ENCODE measurements around the gene H1-8.

H1-8 gene

DNA sequence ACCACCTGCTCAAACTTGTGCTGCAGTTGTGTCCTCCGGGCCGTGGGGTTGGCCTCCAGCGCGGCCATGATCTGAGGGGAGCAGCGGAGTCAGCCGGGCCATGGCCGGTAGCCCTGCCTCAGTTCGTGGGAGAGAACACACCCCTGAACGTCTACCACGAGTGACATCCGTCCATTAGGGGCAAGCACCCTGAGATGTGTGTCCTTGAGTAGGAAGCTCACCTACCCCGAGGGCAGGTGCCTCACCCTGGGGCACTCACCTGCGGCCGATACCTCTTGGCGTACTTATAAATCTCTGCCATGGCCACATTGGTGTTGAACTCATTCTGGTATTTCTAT is 13.4 kb downstream of the H1-8 start:
- DNase-seq (ENCODE audit: low read depth), result no peak

DNA sequence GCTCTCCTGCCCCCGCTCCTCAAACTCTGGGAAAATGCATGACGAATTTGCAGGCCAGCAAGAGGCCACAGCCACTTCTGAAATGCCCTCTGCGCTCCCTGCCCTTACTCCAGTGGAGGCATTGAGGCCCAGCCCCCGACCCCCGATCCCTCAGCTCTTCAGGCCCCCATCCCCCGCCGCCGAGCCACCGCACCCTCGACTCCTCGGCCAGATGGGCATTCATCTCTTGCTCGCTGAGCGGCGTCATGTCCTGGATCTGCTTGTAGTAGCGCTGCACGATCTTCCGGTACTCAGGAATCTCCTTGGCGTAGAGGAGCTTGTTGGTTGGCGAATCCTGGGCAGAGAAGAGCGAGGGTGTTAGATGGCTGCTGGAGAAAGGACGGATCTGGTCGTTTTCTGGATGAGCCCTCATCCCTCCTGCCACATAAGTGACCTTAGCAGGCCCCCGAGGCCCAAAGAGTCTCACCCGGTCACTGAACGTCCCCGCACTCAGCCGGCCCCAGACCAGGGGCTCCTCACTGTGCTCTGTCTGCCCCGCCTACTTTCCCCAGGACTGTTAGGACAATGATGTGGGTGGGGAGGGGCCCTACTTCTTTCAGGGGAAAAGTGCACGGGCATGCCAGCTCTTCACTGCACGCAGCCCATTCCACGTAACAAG is 14.0 kb downstream of the H1-8 start:
- no peak for DNase-seq (ENCODE audit: low read depth)

DNA sequence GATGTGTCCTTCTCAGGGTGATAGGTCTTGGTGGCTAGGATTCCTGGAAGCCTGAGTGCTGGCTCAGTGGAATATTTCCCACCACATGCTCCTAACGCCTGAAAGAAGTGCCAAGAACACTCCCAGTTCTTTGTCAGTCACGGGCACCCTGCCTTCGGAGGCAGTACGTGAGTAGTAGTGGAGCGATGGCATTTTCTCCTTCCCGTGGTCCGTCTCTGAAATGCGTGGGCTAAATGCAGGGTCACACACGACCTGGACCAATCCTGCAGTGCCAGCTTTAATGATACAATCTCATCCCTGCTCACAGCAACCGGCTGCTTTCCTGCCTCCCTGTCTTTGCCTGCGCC is 14.5 kb downstream of the H1-8 start:
- DNase-seq (ENCODE audit: low read depth), result no peak

DNA sequence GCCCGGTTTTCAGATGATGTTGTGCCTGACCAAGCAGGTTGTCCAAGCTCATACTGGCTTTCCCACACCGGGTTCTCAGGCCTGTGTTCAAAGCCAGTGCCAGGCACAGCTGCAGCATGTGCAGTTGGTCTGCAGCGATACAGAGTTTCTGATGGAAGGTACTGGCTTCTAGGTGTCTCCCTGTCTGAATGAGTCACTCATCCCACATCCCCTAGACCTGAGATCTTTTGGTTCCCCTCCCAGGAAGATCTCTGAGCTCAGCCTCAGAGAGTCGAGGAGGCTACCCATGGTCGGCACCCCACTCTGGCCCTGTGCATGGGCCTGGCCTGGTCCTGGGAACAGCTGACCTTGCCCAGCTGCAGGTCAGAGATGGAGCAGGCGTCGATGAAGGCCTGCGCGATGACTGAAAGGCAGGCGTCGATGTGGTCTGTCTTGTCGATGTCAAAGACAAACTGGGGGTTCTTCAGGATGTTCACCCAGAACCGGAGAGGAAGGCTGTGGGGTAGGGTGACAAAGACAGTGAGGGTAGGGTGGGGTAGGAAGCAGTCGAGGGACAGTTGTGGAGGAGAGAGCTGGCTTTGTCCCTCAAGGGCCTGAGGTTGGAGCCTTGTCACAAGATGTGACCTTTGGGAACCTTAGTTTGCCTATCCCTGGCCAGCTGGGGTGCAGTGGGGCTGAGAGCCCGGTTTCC is 15.3 kb downstream of the H1-8 start:
- no peak for DNase-seq (ENCODE audit: low read depth)

DNA sequence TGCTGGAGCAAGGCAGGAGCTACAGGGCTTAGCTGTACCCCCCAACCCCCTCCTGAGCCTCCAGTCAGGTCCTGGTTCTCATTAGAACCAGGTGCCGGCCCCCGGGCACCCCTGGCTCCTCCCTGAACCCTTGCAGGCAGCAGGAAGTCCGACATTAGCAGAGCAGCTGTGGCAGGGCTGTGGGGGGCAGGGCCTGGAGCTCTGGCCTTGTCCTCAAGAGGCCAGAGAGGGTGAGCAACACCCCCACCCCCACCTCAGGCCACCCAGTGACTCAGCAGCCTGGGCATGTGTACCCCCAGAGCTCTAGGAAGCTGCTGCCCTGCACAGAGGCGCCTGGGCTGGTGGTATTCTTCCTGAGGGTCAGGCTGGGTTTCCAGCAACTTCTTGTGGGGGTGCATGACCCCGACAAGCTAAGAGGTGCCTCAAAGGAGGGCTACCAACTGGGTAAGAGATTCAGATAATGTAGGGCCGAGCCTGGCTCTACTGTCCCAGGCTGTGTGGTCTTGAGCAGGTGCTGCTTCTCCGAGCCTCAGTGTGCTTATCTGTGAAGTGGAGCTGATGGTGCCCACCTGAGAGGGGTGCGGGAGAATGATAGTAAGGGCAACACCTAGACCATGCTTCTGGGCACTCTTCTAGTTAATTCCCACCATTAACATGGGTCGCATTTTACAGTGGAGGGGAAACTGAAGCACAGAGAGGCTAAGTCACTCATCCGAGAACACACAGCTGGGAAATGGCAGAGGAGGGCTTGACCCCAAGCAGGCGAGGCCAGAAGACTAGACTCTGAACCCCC is 16.0 kb downstream of the H1-8 start:
- no peak for DNase-seq (ENCODE audit: low read depth)

DNA sequence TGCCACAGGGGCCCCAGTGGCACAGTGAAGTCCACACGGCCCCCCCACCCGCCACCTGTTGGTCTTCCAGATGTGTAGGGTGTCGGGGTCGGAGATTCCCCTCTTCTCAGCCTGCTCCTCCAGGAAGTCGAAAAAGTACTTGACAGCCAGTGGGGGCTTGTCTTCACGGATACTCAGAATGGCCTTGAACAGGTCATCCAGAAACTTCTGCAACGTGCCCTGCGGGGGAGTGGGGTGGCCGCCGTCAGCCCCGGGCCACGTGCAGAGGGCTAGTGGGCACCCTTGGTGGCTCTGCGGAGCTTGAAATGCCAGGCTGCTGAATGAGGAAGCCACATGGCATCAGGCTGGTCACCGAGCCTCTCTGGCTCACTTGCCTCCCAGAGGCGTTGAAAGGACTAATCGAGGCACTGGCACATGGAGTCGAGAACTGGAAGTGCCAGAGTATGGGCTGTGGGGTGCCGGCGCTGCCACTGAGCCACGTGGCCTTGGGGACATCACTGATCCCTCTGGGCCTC is 16.6 kb downstream of the H1-8 start:
- DNase-seq (ENCODE audit: low read depth), result no peak

DNA sequence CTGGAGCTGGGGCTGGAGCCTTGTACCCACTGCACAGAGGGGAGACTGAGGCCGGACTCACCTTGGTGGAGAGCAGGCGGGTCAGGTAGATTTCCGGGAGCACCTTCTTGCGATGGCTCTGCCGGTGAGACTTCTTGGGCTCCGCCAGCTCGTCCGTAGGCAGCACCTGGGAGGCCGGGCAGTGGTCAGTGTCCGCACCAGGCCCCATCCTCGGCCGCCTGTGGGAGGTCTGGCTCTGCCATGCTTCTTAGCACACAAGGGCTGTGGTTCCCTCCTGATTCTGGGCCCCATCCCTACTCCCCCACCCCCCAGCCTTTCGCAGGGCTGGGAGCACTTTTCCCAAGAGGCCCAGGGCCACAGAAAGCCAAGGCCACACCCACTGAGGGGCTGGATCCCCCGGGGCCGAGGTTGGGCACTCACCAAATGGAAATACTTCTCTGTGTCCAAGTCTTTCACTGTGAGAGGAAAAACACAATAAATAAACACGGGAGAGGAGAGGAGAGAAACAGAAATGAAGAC is 17.4 kb downstream of the H1-8 start:
- DNase-seq (ENCODE audit: low read depth), result no peak

DNA sequence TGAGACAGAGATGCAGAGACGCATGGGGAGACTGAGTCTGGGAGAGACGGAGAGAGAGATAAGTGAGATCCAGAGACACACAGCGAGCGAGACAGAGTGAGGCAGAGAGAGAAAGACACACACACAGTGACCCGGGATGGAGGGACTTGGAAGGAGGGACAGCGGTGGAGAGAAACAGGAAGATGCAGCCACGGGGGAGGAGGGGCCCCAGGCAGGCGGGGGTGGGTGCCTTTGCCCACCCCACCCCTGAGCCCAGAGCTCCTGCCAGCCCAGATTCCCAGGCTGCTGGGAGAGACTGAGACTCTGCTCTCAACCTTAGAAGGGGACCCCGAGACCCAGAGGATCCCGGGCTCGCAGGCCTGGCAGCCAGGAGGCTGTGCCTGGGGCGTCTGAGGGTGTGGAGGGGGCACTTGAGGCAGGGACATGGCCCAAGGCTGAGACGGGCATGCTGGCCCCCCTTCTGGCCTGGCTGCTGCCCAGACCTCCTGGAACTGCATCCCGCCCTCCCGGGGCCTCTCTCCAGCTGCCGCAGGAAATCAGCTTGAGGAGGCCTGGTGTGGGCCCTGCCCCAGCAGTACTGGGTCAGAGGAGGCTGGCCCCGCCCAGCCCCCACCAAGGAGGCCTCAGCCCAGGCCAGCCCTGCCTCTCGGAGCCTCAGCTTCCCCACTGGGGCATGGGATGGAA is 18.1 kb downstream of the H1-8 start:
- no peak for DNase-seq (ENCODE audit: low read depth)

DNA sequence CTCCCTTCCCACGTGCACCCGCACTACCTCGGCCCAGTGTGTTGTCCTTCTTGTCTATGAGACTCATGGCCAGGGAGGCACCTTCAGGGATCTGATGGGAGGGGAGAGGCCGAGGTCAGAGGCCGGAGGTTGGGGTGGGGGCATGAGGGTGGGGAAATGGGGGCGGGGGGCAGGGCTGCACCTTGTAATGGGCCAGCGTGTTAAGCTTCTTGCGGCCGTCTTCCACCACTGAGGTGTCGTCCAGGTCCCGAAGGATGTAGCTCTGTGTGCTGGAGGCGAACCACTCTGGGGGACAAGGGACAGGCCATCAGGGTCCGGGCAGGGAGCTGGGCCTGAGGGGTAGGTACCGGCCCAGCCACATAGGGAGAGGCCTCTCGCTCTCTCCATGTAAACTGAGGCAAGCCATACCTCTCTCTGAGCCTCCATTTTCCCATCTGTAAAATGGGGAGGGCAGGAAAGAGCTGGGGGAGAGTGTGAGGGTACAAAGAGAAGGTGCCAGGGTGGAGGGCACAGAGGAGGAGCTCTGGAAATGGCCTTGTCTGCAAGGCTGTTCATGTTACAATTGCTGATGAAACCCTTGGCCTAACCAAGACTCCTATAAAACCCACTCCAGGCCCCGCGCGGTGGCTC is 18.8 kb downstream of the H1-8 start:
- DNase-seq (ENCODE audit: low read depth), result no peak

DNA sequence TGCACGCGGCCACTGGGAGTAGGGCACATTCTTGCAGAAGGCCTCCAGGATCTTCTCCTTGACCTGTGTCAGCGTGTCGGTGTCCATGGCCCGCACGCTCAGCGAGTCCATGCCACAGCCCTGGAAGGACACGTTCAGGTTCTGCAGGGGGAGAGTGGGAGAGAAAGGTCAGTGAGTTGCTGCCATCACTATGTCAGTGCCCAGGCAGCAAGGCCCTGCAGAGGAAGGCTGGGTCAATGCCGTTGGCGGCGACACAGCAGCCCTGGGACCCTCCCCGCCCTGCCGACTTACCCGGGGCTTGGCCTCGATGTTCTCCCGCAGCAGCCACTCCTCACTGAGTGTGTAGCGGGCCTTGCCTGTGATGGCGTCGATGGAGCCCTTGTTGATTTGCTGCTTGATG is 19.8 kb downstream of the H1-8 start:
- no peak for DNase-seq (ENCODE audit: low read depth)

DNA sequence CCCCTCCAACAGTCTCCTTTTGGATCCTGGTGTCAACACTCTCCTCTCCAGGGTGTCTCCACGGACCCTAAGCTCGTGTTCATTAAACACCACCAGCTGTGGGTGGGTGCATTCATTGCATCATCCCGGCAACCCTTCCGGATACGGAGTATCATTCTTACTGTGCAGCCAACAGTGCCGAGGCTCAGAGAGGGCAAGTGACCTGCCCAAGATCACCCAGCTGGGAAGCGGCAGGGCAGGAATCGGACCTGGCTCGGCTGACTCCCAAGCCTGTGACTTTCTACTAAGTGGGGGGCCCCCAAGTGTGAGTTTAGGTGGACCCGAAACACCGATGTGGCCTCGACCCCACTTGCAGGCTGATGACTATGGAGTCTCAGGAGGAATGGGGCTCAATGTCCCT is 20.4 kb downstream of the H1-8 start:
- DNase-seq (ENCODE audit: low read depth), result no peak

DNA sequence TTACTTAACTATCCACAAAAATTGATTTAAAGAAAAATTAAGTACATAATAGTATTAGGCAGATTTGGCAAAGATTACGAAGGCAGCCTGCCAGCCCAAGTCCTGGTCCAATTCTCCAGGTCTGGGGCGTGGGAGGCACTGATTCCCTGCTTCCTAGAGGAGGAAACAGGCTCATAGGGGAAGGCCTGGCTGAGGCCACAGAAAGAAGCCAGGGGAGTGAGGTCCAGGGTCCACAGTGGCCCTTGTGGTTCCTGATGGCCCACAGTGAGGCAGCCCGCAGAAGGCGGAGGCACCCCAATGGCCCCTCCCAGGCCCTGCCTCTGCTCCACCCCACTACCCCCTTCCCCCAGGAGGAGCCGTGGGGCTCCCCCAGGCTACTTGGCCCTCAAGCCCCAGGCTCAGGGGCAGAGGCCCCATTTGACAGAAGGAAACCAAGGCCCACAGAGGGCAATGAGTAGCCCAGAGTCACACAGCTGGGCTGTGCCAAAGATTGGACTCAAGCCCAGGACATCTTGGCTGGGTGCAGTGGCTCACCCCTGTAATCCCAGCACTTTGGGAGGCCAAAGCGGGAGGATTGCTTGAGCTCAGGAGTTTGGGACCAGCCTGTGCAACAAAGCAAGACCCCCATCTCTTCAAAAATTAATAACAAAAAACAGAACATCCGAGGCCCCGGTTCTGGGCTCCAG is 21.0 kb downstream of the H1-8 start:
- DNase-seq (ENCODE audit: low read depth), result no peak

DNA sequence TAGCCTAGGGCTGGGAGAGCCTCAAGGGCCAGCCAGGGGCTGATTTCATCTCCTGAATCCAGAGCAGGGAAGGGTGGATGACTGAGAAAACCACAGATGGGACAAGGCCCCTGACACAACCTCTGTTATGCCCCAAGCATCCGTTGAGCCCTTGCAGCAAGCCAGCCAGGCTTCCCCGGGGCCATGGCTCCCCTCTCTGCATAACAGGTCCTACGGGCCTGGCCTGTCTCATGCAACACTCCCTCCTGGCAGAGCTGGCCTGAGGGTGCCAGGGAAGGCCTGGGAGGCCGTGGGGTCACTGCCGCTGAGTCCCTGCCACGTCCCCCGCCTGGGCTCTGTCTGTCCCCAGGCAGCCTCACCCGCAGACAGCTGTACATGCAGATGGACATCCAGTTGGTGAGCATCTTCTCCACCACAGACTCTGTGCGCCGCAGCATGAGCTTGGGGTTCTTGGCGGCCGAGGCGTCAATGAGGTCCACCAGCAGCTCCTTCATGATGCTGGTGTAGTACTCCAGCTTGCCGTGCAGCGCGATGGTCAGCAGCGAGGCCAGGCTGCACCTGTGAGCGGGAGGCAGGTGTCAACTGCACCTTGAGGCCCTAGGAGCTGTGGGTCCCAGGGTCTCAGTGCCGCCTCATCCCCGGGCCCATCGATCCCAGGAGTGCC is 22.1 kb downstream of the H1-8 start:
- no peak for DNase-seq (ENCODE audit: low read depth)

DNA sequence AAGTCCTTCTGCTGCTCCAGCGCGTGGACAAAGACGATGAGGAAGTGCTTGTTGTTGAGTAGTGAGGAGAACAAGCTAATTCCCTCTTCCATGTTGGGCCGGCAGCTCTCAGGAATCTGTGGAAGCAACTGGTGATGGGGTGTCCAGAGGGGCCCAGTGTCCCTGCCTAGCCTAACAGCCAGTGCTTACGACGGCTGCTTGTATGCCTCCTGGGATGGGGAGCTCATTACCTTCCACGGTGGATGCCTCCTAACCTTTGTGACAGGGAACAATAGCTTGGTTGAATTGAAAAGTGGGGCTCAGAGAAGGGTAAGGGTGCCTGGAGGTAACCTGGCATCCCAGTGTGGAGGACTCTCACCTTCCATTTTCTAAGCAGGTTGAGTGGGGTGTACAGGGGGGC is 22.9 kb downstream of the H1-8 start:
- DNase-seq (ENCODE audit: low read depth), result no peak

DNA sequence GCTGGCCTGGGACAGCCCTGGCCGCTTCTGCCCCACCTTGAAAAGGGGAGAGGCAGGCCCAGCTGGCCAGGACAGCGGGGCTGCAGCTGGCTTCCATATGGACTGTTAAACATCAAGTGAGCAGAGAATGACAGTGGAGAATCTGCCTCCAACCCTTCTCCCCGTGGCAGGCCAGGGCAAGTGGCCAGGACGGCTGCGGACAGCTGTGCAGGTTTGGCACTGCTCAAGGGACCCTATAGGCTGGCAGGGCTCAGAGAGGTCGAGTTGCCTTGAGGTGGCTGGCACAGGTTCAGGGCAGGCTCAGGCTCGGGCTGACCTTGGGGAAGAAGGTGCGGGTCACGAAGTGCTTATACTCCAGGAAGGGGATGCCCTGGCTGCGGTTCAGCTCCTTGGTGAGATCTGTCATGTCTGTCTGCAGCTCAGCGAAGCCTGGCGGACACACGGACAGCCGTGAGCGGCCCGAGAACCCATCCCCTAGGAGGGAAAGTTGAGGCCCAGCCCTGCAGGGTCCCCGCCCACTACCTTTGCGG is 24.3 kb downstream of the H1-8 start:
- DNase-seq (ENCODE audit: low read depth), result no peak

DNA sequence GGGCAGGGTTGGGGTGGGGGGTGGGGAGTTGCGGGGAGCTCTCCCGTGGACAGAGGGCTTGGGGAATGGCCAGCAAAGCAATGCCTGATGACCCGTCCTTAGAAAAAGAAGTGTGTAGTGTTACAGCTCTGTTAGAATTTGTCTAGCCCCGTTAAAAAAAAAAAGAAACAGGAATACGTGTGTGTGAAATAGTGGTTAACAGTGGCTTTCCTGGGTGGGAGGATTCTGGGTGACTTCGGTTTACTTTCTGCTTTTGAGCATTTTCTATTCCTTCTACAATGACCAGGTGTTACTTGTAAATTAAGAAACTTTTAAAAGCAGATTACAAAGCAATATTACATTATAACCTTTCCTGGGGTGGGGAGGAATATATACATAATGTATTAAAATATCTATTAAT is 25.0 kb downstream of the H1-8 start:
- no peak for DNase-seq (ENCODE audit: low read depth)

DNA sequence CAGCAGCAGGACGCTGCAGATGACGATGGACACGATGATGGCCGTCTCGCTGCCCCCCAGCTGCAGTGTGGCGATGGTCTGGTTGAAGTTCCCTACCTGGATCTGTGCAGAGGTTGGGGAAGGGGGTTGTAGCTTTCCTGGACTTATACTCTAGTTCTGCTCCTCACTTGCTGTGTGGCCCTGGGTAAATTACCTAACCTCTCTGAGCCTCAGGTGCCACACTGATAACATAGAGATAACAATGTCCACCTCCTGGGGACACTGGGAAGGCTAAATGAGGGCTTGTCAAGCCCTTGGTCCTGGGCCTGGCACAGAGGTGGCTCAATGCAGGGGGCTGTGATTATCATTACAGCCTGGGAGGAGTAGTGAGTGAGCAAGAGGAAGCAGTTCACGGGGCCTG is 26.9 kb downstream of the H1-8 start:
- no peak for DNase-seq (ENCODE audit: low read depth)

DNA sequence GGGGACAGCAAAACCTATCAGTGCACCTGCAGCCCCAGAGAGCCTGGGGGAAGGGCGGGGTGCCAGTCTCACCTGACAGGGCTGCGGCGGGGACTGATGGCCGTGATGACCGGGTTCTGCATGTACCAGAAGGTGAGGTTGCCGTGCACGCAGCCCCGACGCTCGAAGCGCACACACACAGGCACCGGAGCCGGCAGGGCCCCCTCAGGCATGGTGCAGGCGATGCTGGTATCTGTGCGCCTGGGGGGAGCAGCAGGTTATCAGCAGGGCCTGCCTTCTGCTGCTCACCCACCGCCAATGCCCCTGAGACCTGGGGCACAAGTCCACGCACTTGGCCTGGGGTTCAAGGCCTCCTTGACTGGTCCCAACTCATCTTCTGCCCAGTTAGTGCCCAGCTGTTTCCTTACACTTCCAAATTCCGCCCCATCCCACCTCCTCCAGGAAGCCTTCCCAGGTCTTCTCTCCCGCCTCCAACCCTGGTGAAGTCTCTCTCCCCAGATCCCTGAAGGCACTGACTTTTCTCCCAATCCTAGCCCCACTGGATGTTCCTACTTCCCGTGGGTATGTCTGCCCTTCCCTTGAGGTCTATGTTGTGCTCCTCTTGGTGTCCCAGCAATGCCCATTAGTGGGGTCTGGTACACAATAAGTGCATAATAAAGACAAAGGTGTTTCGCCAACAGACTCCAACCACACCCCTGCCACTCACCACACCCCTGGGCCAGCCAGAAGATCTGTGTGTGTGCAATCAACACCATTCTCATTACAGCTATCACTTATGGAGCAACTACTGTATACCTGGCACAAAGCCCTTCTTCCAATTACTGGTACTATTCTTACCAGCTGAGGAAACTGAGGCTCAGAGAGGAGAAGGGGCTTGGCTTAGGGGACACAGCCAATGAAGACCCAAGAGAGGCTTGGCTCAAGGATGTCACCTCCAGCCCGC is 28.9 kb downstream of the H1-8 start:
- DNase-seq (ENCODE audit: low read depth), result no peak

DNA sequence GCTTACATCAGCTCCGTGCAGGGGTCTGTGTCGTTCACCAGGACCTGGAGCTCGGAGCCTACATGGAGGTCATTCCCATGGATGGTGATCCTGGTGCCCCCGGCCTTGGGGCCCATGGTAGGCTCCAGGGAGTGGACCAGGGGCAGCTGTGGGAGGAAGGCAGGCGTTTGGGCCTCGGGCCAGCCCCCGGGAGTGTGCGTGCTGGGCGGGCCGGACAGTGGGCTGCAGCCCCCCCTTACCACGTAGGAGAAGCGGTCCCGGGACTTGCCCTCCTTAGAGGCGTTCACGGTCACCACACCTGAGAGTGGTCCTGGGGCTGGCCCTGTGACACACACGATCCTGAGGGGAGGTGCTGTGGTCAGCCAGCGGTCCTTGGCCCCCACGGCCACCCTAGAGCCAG is 29.6 kb downstream of the H1-8 start:
- DNase-seq (ENCODE audit: low read depth), result no peak

DNA sequence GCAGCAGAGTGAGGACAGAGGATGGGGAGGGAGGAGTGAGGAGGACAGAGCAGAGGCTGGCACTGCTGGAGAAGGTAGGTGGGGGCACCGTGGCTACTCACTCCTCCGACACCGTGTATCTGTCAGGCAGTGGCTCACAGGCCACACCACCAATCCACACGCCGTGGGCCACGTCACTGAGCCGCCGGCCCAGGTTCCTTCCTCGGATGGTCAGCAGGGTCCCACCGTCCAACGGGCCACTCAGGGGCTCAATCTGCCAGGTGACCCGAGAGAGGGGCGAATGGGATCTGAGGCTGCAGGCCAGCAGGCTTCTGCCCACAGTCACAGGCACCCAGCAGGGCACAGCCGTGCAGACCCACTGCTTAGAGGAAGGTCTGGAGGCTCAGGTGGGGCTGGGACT is 30.5 kb downstream of the H1-8 start:
- no peak for DNase-seq (ENCODE audit: low read depth)

Measured in activated gamma-delta T cell treated with anti-CD3 and anti-CD28 coated beads, Interleukin-2, amount 50 U/mL, for 16 hours (primary cell).